HCT116 (cell line): ENCODE measurements around the gene HAPLN2. TPM values are rescaled to one million over a fixed set of nuclear protein-coding genes. Genes with fewer than 3 reads are reported as not detected.

Experiments used
- ATAC-seq: fragments of 200-7000 bp; cut with Tn5 transposase; 2 replicates; pipeline ENCODE4 v1.9.1; 2020; ENCODE audit warnings: mild to moderate bottlenecking, moderate library complexity
- BruUV-seq: library from RNA; stranded (reverse); fragments of 400-500 nt; replicated peaks from 2 replicates; lab custom pipeline; 2021; lab: Mats Ljungman, UMichigan
- CTCF ChIA-PET: fragments of 300-600 bp; sonication (Branson Sonifier 250); formaldehyde crosslinking; loops from one replicate; lab custom pipeline; 2021; ENCODE audit warnings: antibody characterized with exemption; lab: Charles Lee
- POLR2A ChIA-PET: fragments of 300-600, 350-600 bp; sonication (Branson Sonifier 250); formaldehyde crosslinking; loops from one replicate; lab custom pipeline; 2021; ENCODE audit warnings: antibody characterized with exemption; lab: Charles Lee
- RAD21 ChIA-PET, 2 experiments: fragments of 300-600 bp; sonication (Branson Sonifier 250); formaldehyde crosslinking; loops; one replicate each; lab custom pipeline; 2023; ENCODE audit warnings: low total read pairs in 2 of 2; ENCODE audit not compliant: uncharacterized antibody in 2 of 2, unreplicated experiment in 2 of 2, low non-redundant PET in 1 of 2; lab: Charles Lee
- DNase-seq: peaks from one replicate; pipeline ENCODE4 v3.0.0-alpha.2; 2010; ENCODE audit warnings: low read depth, low spot score
- H2AFZ ChIP-seq: fragments of 200-600 bp; shearing (Covaris generic), sonication (generic); 2 replicates; pipeline ENCODE4 v1.6.1; 2017; ENCODE audit warnings: low read depth, mixed run types, mixed read lengths, antibody characterized with exemption, low read length; ENCODE audit not compliant: poor library complexity, severe bottlenecking
- H3K27ac ChIP-seq: 2 replicates; pipeline ENCODE4 v1.5.1; 2012; ENCODE audit warnings: low read depth, low read length
- H3K27me3 ChIP-seq: fragments of 200-600 bp; sonication (generic); 2 replicates; pipeline ENCODE4 v1.6.1; 2016; ENCODE audit warnings: mixed run types, low read length, mixed read lengths; ENCODE audit not compliant: insufficient read depth
- H3K36me3 ChIP-seq, 2 experiments: fragments of 200-500 bp in 1 of 2; fragments of 200-600 bp in 1 of 2; sonication (Bioruptor generic) in 1 of 2; sonication (generic) in 1 of 2; 2 replicates each; pipeline versions ENCODE4 v1.5.1 to v1.6.1; 2014 to 2016; ENCODE audit warnings: low read length in 2 of 2, inconsistent platforms in 1 of 2, mixed read lengths in 1 of 2, mixed run types in 1 of 2; ENCODE audit not compliant: insufficient read depth in 2 of 2, control insufficient read depth in 1 of 2
- H3K4me1 ChIP-seq, 2 experiments: fragments of 200-600 bp in 1 of 2; sonication (generic) in 1 of 2; 2 replicates each; pipeline versions ENCODE4 v1.5.1 to v1.6.1; 2012 to 2017; ENCODE audit warnings: low read length in 2 of 2, inconsistent platforms in 1 of 2, mild to moderate bottlenecking in 1 of 2, mixed read lengths in 1 of 2, mixed run types in 1 of 2, moderate library complexity in 1 of 2; ENCODE audit not compliant: insufficient read depth in 2 of 2, control insufficient read depth in 1 of 2
- H3K4me2 ChIP-seq: fragments of 200-600 bp; sonication (generic); 2 replicates; pipeline ENCODE4 v1.6.1; 2017; ENCODE audit warnings: mixed run types, low read length, mixed read lengths
- H3K4me3 ChIP-seq, 2 experiments: fragments of 200-600 bp in 1 of 2; sonication (generic) in 1 of 2; replicated peaks in 1 of 2; 2 replicates each; pipeline ENCODE4 v1.5.1; 2011 to 2016; ENCODE audit warnings: low read length in 2 of 2, control low read depth in 1 of 2, low read depth in 1 of 2, mild to moderate bottlenecking in 1 of 2, mixed read lengths in 1 of 2, mixed run types in 1 of 2
- H3K79me2 ChIP-seq: fragments of 200-600 bp; sonication (generic); 2 replicates; pipeline ENCODE4 v1.6.1; 2017; ENCODE audit warnings: mild to moderate bottlenecking, mixed run types, low read length, moderate library complexity, mixed read lengths; ENCODE audit not compliant: insufficient read depth
- H3K9ac ChIP-seq: fragments of 200-600 bp; sonication (generic); 2 replicates; pipeline ENCODE4 v1.6.1; 2016; ENCODE audit warnings: low read length, mixed read lengths
- H3K9me2 ChIP-seq: fragments of 200-600 bp; sonication (generic), shearing (Covaris generic); 2 replicates; pipeline ENCODE4 v1.6.1; 2017; ENCODE audit warnings: mixed run types, mild to moderate bottlenecking, moderate library complexity; ENCODE audit not compliant: insufficient read depth
- H3K9me3 ChIP-seq, 2 experiments: fragments of 200-500 bp in 1 of 2; fragments of 200-600 bp in 1 of 2; sonication (Bioruptor generic) in 1 of 2; sonication (generic) in 1 of 2; 2 replicates each; pipeline ENCODE4 v1.6.1; 2014 to 2017; ENCODE audit warnings: low read length in 2 of 2, mixed read lengths in 2 of 2, inconsistent platforms in 1 of 2, low read depth in 1 of 2, mild to moderate bottlenecking in 1 of 2, mixed run types in 1 of 2, moderate library complexity in 1 of 2; ENCODE audit not compliant: control insufficient read depth in 1 of 2, insufficient read depth in 1 of 2
- H4K20me1 ChIP-seq: fragments of 200-600 bp; sonication (generic), shearing (Covaris generic); 2 replicates; pipeline ENCODE4 v1.6.1; 2017; ENCODE audit warnings: mixed run types, mild to moderate bottlenecking, moderate library complexity; ENCODE audit not compliant: insufficient read depth
- CEBPB ChIP-seq: IDR thresholded peaks from 2 replicates; pipeline ENCODE4 v1.6.1; 2012; ENCODE audit warnings: low read depth
- EGR1 ChIP-seq: IDR thresholded peaks from 2 replicates; pipeline ENCODE4 v1.6.1; 2012; ENCODE audit warnings: low read depth
- EZH2phosphoT487 ChIP-seq: fragments of 200-600 bp; IDR thresholded peaks from 2 replicates; pipeline ENCODE4 v1.6.1; 2018; ENCODE audit warnings: antibody characterized with exemption, borderline replicate concordance
- JUND ChIP-seq: IDR thresholded peaks from 2 replicates; pipeline ENCODE4 v1.6.1; 2012
- POLR2A ChIP-seq: IDR thresholded peaks from 2 replicates; pipeline ENCODE4 v1.7.0; 2011; ENCODE audit warnings: borderline replicate concordance; ENCODE audit not compliant: insufficient read depth, insufficient read length; ENCODE audit errors: extremely low read depth
- POLR2AphosphoS5 ChIP-seq: IDR thresholded peaks from 2 replicates; pipeline ENCODE4 v1.6.1; 2011; ENCODE audit warnings: mild to moderate bottlenecking, low read depth, low read length, moderate library complexity
- RAD21 ChIP-seq: IDR thresholded peaks from 2 replicates; pipeline ENCODE4 v1.6.1; 2012; ENCODE audit warnings: low read depth, mild to moderate bottlenecking
- REST ChIP-seq: IDR thresholded peaks from 2 replicates; pipeline ENCODE4 v1.6.1; 2012; ENCODE audit warnings: low read depth
- SIN3A ChIP-seq: IDR thresholded peaks from 2 replicates; pipeline ENCODE4 v1.6.1; 2012; ENCODE audit warnings: low read depth
- ZFX ChIP-seq: fragments of 450-650 bp; IDR thresholded peaks from 2 replicates; pipeline ENCODE4 v1.6.1; 2017
- ZNF274 ChIP-seq: fragments of 200-500 bp; sonication (Bioruptor generic); IDR thresholded peaks from 2 replicates; pipeline ENCODE4 v1.6.1; 2014; ENCODE audit warnings: mild to moderate bottlenecking, low read depth, low read length, inconsistent platforms
- intact Hi-C: fragments of 100-400 bp; cut with micrococcal nuclease; formaldehyde crosslinking; loops from 2 replicates; pipeline ENCODE4 v1.10.0; 2022
- total RNA-seq: library from RNA; stranded (reverse); gene quantifications from one replicate; pipeline ENCODE4 v1.2.1, GENCODE V29; 2021; ENCODE audit not compliant: unreplicated experiment
- TF ChIP-seq, protein P1 (sequence below): IDR thresholded peaks from 2 replicates; pipeline ENCODE4 v1.6.1; 2011; ENCODE audit warnings: mild to moderate bottlenecking, low read length, moderate library complexity; ENCODE audit not compliant: insufficient replicate concordance; ENCODE audit errors: extremely low read depth

The HAPLN2 gene
- total RNA-seq, 1 experiment from 2014 or later = 0.54 TPM

DNA sequence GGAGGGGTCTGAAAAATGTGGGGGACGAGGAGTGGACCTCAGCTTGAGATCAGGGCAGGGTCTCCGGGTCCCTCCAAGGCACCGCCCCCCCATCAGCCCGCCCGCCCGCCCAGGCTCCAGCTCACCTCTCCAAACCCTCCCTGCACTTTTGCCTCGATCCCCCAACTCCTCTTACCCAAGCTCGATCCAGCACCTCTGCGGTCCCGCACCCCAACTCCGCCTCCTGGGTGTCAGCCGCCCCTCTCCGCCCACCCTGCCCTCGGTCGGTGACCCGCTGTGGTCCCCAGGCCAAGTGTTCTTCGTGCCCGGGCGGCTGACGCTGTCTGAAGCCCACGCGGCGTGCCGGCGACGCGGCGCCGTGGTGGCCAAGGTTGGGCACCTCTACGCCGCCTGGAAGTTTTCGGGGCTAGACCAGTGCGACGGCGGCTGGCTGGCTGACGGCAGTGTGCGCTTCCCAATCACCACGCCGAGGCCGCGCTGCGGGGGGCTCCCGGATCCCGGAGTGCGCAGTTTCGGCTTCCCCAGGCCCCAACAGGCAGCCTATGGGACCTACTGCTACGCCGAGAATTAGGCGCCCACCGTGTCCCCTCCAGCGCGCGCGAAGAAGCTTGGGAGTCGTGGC, 5.7 kb downstream of the HAPLN2 start:
- BruUV-seq = no TSS peak
- Histone ChIP-seq H3K79me2 (no peaks in the 10 kb centered on the region), H3K27me3 (no peaks in the 10 kb centered on the region), H2AFZ (no peak overlapping the region), H3K9me3 (no peaks in the 10 kb centered on the region), H4K20me1 (no peaks in the 10 kb centered on the region), H3K36me3 (no peaks in the 10 kb centered on the region), H3K9ac (no peak overlapping the region), H3K27ac (no peak overlapping the region), H3K4me3 (no peak overlapping the region), H3K4me1 (peaks cover 3 to 7% of the 10 kb centered on the region in 2 experiments; a peak in 2 of 4 replicates)
- DNase-seq (no peak), ATAC-seq (no peak)
- intact Hi-C loops = loop anchor here (1.0 to 10.0 kb wide), 2 partner anchors 23 to 300 kb away; partner anchors contain the start of gene LRRC71
- POLR2A ChIA-PET = no interaction called here
- CTCF ChIA-PET = interaction anchor here (0.6 to 1.0 kb wide), 2 partner anchors 53 to 81 kb away, joined by 3 read pairs; partner anchors contain the start of gene NES
- no peak for TF ChIP-seq POLR2AphosphoS5
- TF ChIP-seq, protein P1, sequence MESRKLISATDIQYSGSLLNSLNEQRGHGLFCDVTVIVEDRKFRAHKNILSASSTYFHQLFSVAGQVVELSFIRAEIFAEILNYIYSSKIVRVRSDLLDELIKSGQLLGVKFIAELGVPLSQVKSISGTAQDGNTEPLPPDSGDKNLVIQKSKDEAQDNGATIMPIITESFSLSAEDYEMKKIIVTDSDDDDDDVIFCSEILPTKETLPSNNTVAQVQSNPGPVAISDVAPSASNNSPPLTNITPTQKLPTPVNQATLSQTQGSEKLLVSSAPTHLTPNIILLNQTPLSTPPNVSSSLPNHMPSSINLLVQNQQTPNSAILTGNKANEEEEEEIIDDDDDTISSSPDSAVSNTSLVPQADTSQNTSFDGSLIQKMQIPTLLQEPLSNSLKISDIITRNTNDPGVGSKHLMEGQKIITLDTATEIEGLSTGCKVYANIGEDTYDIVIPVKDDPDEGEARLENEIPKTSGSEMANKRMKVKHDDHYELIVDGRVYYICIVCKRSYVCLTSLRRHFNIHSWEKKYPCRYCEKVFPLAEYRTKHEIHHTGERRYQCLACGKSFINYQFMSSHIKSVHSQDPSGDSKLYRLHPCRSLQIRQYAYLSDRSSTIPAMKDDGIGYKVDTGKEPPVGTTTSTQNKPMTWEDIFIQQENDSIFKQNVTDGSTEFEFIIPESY = no peak
- no peak for TF ChIP-seq REST
- TF ChIP-seq POLR2A = no peak
- no peak for TF ChIP-seq EZH2phosphoT487
- TF ChIP-seq ZFX = no peak
- no peak for TF ChIP-seq RAD21
- no peak for TF ChIP-seq SIN3A
- TF ChIP-seq EGR1 = no peak
- no peak for TF ChIP-seq CEBPB
- no peak for TF ChIP-seq JUND
- no peak for TF ChIP-seq ZNF274
- TF ChIP-seq, all 23 proteins: peak for 0
- peak overlapping the region; percentile 74; the same call in 1 of the 2 replicates for H3K4me2 ChIP-seq
- RAD21 ChIA-PET = interaction anchor here in 1 of 2 experiments (0.6 kb wide), 1 partner anchor 51 kb away, joined by 3 read pairs; no protein-coding TSS in a partner anchor
- no peaks in the 10 kb centered on the region for H3K9me2 ChIP-seq
